Measurements from ENCODE around the gene B3GALT4.
A peak's percentile ranks its signal among the peaks of the same experiment; 100 is the strongest.
"Not testable (repeated sequence)": the region's sequence is repeated elsewhere in the genome, so short reads cannot be mapped to it uniquely, and the experiment has no call there.

B3GALT4 gene

GRCh38 chr6:33272275-33273128 is 4.4 kb upstream of the B3GALT4 start:
- DNase-seq, result no peak

- no peak for DNase-seq
Observed at GRCh38 chr6:33273129-33273923, 3.6 kb upstream of the B3GALT4 start.

GRCh38 chr6:33273924-33274902 is 2.7 kb upstream of the B3GALT4 start:
- no peak for DNase-seq

GRCh38 chr6:33275795-33276580 is 935 bp upstream of the B3GALT4 start:
- DNase-seq, result not testable (repeated sequence)

GRCh38 chr6:33276581-33276863 is 401 bp upstream of the B3GALT4 start:
- no peak for DNase-seq

GRCh38 chr6:33277663-33278391 is 904 bp downstream of the B3GALT4 start:
- DNase-seq, result no peak

- no peak for DNase-seq
Observed at GRCh38 chr6:33278392-33278741, 1.4 kb downstream of the B3GALT4 start.

- no peak for DNase-seq
Observed at GRCh38 chr6:33278810-33279209, 1.9 kb downstream of the B3GALT4 start.

GRCh38 chr6:33279257-33279695 is 2.4 kb downstream of the B3GALT4 start:
- DNase-seq, result no peak

GRCh38 chr6:33279971-33280511 is 3.1 kb downstream of the B3GALT4 start:
- DNase-seq, result no peak

- DNase-seq, result no peak
Observed at GRCh38 chr6:33280539-33280938, 3.6 kb downstream of the B3GALT4 start.

- not testable (repeated sequence) for DNase-seq
Observed at GRCh38 chr6:33285214-33285613, 8.3 kb downstream of the B3GALT4 start.

GRCh38 chr6:33286946-33287914 is 10.3 kb downstream of the B3GALT4 start:
- no peak for DNase-seq

GRCh38 chr6:33288141-33288920 is 11.4 kb downstream of the B3GALT4 start:
- no peak for DNase-seq

GRCh38 chr6:33288921-33289783 is 12.2 kb downstream of the B3GALT4 start, which contains the start of the genes PFDN6 and WDR46:
PFDN6 (plus strand) TSS chr6:33289601; CDS start chr6:33289857, 256 bp downstream.
WDR46 (minus strand) TSS chr6:33289239; CDS start chr6:33289170, 69 bp downstream.
- peak; percentile 75 to 77 for DNase-seq

GRCh38 chr6:33289784-33290315 is 12.9 kb downstream of the B3GALT4 start:
- DNase-seq, result no peak

GRCh38 chr6:33290459-33290858 is 13.5 kb downstream of the B3GALT4 start:
- DNase-seq, result no peak

Data from activated CD4-positive, alpha-beta T cell treated with anti-CD3 and anti-CD28 coated beads, Interleukin-2, amount 50 U/mL, for 4 hours (primary cell).